ENCODE measurements around the gene KCNJ11. TPM values are rescaled to one million over a fixed set of nuclear protein-coding genes. Genes with fewer than 3 reads are reported as not detected.

KCNJ11 gene
- total and polyA plus RNA-seq, 10 of the 15 experiments (the other 5 are each of a cell fraction or from before 2014, with no cell fraction given): 0.06 to 0.56 (median 0.21) TPM; not detected in 6

- no TSS peak for BruUV-seq (replicated peaks)
- ATAC-seq (no peak), FAIRE-seq (no peak), DNase-seq (ENCODE audit: low read depth, low spot score) (no peak)
- Histone ChIP-seq H4K20me1 (ENCODE audit: control insufficient read depth, insufficient read depth) (no peaks in the 10 kb centered on the region; the same call in 1 of the 2 replicates), H3K79me2 (ENCODE audit: control insufficient read depth, insufficient read depth, low read length) (no peaks in the 10 kb centered on the region), H3K36me3 (ENCODE audit: control insufficient read depth in 2 of 2, insufficient read depth in 2 of 2, low read length in 1 of 2) (no peaks in the 10 kb centered on the region), H3K4me2 (ENCODE audit: control insufficient read depth, insufficient read depth) (no peak overlapping the region), H3K9ac (ENCODE audit: control insufficient read depth, insufficient read depth, low read length) (no peak overlapping the region), H3K9me3 (replicated peaks; ENCODE audit: control insufficient read depth, insufficient read depth, low read length) (no peaks in the 10 kb centered on the region), H3K27ac (ENCODE audit: control insufficient read depth, insufficient read depth) (no peak overlapping the region), H3K4me3 (no peak overlapping the region), H3K4me1 (ENCODE audit: control insufficient read depth, insufficient read depth, low read length) (no peaks in the 10 kb centered on the region), H2AFZ (ENCODE audit: control insufficient read depth, low read depth, low read length) (no peak overlapping the region), H3K27me3 (replicated peaks in 1 of 2; ENCODE audit: control insufficient read depth in 2 of 2, insufficient read depth in 2 of 2, low read length in 1 of 2) (peaks cover 0 to 9% of the 10 kb centered on the region in 2 experiments)
- 24% methylated on average over 2 of the region's 2 CpGs for WGBS (ENCODE audit: insufficient coverage, insufficient replicate concordance, low lambda C conversion rate, missing lambda C conversion rate)
- ChIA-PET POLR2A (no interaction called here), RAD21 (ENCODE audit: unreplicated experiment) (no interaction called here), CTCF (no interaction called here), SMC1A (ENCODE audit: uncharacterized antibody, unreplicated experiment) (no interaction called here)
- intact Hi-C loops (cut with micrococcal nuclease; ENCODE audit: unreplicated experiment) (no loop called here), in situ Hi-C loops (cut with MboI) (no loop called here)
- TF ChIP-seq RB1 (IDR thresholded peaks at IDR 0.05; ENCODE audit: borderline replicate concordance): no peak
- no peak for TF ChIP-seq EP300 (IDR thresholded peaks at IDR 0.05; ENCODE audit: borderline replicate concordance in 1 of 2, control insufficient read depth in 1 of 2, low read depth in 2 of 2, low read length in 2 of 2)
- TF ChIP-seq RAD51 (IDR thresholded peaks at IDR 0.05): no peak
- no peak for TF ChIP-seq ETV6 (conservative IDR thresholded peaks at IDR 0.05 in 1 of 2, IDR thresholded peaks at IDR 0.05 in 1 of 2; ENCODE audit: borderline replicate concordance in 1 of 2, low read depth in 1 of 2)
- no peak for TF ChIP-seq SKIL (IDR thresholded peaks at IDR 0.05; ENCODE audit: low read depth, poor library complexity, severe bottlenecking)
- TF ChIP-seq ZZZ3 (IDR thresholded peaks at IDR 0.05; ENCODE audit: control insufficient read depth, insufficient read length, low read depth): no peak
- TF ChIP-seq RBBP5 (conservative IDR thresholded peaks at IDR 0.05): no peak
- TF ChIP-seq CBFB (IDR thresholded peaks at IDR 0.05; ENCODE audit: low read depth): no peak
These were observed 28.0 kb upstream of the KCNJ11 start for GRCh38 chr11:17416492-17416891.
